Measurements from ENCODE around the gene GNAS.
A peak's percentile ranks its signal among the peaks of the same experiment; 100 is the strongest.

GNAS gene

GRCh38 chr20:58900397-58900796 lies 47.9 kb downstream of the GNAS start:
- peak in 1 of 2 donors; percentile 5 for DNase-seq

GRCh38 chr20:58901488-58902402 lies 49.2 kb downstream of the GNAS start:
- peak in 1 of 2 donors; percentile 15 for DNase-seq

DNA sequence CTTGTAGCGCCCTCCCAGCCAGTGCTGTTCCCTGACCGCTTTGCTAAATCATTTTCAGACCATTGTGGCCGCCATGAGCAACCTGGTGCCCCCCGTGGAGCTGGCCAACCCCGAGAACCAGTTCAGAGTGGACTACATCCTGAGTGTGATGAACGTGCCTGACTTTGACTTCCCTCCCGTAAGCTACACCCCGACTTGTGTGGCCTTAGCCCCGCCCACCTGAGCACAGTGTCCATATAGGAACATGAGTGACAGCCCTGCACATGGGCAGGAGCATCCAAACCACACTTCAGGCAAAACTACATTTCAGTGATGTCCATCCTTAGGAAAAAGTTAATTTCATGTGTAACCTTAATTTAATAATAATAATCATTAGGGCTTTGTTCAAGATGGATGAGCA lies 51.1 kb downstream of the GNAS start:
- DNase-seq, result peak in 1 of 2 donors; percentile 14

DNA sequence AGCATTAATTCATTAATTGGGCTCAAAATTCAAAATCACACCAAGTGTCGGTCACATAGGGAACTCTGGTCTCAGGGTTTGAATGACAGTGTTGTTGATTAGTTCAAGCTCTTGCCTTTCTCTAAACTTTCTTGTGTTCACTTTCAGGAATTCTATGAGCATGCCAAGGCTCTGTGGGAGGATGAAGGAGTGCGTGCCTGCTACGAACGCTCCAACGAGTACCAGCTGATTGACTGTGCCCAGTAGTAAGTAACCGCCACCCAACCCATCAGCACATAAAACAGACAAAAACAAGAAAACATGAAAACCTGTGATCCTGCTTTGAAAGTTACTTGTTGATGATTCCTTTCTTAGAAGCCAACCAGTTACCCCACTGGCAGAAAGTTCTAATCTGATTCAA lies 52.7 kb downstream of the GNAS start:
- DNase-seq, result no peak

DNA sequence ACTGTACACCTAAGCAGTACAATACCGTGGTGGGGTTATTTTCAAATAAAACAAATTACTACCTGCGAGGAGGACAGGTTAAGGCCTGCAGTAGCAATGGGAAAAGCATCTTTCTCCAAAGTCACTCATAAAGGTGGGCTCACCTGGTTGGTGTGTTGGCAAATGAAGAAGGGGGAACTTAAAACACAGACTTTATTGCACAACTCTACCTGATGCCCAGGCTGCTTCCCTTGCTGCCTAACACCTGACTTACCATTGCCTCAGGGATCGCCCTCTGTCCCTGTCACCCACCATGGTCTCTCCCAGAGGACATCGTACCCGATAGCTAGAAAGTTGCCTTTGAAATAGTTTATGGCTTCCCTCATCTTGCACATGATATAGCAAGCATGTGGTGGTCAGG lies 53.6 kb downstream of the GNAS start:
- peak in 1 of 2 donors; percentile 6 for DNase-seq

DNA sequence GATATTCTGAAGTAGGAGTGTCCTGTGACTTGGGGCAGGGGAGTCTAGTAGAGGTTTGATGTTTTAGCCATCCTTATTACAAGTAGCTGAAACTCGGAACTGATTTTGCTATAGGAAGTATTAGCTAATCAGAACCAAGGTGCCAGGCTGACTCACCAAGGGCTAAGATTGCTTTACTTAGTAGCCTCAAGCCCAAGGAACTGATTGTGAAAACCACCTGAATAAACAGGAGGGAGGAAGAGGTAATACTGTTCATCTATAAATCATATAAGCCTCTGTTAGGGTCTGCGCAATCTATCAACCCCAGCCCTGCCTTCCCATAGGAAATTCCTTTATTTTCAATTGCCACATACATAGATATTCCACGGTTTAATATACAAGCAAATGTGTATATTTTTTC lies 54.4 kb downstream of the GNAS start:
- peak in 1 of 2 donors; percentile 33 for DNase-seq

DNA sequence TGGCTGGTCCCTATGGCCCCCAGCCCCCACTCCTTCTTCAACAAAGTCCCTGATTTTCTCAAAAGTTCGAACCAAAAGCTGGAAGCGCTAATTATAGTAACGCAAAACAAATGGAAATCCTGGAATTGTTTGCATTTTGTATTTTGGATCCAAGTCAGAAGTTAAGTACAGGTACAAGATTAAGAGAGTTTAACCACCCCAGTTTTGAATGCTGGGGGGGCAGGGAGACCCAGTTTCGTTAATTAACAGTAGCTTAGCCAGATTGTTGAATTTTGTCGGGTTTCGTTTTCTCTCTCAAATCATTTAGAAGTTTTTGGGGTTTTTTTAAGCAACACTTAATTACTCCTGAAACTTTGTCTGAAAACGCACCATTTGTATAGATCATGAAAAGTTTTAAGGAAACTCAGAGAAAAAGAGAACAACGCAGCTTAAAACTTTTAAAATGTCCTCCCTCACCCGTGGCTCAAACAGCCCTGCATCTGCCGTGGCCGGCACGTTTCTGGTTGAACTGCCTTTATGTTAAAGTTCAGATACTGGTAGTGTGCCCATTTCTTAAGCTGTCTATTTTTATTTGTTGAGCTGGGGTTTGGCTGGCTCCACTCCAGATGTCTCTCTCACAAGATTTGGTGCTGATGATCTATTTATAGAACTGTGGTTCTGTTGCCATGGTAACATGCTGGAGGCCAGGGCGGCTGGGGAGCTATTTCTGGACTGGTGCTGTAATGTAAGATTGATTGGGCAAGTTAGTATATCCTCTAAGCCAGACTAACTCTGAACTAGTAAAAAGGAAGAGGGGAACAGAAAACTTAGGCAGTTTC lies 55.0 kb downstream of the GNAS start:
- DNase-seq, result peak; percentile 88 to 89

DNA sequence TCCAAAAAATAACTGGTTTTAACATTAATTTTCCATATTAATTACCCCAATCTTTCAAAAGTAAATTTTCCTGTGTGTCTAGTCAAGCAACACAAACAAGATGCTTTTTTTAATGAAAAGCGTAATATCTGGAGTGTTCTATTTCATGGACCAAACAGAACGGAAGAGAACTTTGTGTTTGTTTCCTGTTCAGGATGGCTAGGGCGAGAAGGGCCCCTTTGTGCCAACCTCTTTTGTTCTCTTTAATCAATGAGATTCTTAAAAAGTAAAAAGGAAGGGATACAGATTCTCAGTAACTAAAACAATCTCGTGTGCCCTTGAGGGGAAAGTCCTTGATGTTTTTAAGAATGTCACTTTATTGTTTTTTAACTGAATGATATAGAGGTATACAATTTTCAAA lies 55.7 kb downstream of the GNAS start:
- DNase-seq, result peak in 1 of 2 donors; percentile 14

- no peak for DNase-seq
Observed at GRCh38 chr20:58908941-58909340, 56.4 kb downstream of the GNAS start.

DNA sequence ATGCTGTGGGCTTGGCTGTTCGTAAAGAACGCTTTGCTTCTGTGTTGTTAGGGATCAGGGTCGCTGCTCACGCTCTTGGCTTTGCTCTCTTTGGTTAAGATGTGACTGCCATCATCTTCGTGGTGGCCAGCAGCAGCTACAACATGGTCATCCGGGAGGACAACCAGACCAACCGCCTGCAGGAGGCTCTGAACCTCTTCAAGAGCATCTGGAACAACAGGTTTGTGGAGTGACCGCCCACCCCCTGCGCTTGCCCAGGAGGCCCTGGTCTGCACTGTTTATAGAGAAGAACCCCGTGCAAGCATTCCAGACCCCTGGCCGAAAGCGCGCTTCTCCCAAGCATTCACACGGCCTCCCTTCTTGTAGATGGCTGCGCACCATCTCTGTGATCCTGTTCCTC lies 57.1 kb downstream of the GNAS start:
- DNase-seq, result no peak

- DNase-seq, result peak in 1 of 2 donors; percentile 7
Observed at GRCh38 chr20:58910473-58910872, 58.0 kb downstream of the GNAS start.

GRCh38 chr20:58911309-58911708 lies 58.8 kb downstream of the GNAS start:
- peak in 1 of 2 donors; percentile 10 for DNase-seq

GRCh38 chr20:58911970-58912369 lies 59.5 kb downstream of the GNAS start:
- peak in 1 of 2 donors; percentile 28 for DNase-seq

- peak in 1 of 2 donors; percentile 10 for DNase-seq
Observed at GRCh38 chr20:58913079-58913478, 60.6 kb downstream of the GNAS start.

GRCh38 chr20:58918621-58919020 lies 66.1 kb downstream of the GNAS start:
- no peak for DNase-seq

- no peak for DNase-seq
Observed at GRCh38 chr20:58921564-58921963, 69.0 kb downstream of the GNAS start.

DNA sequence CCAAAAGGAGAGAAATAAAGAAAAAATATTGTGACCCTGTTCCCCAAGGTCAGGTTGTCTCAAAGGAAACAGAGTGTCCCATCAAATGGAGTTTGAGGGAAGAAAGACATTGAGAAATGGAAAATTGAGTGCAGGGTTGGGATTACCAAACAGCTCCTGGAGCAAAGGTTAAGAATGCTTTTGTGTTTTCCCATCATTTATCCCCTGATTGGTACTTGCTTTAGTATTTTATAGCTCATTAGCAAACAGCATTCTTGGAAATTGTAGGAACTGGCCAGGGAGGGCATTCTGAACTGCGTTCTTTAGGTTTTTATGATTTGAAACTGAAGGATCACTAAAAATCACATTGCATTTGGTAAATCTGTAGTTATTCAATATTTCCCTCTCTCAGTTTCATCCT lies 69.5 kb downstream of the GNAS start:
- DNase-seq, result no peak

DNA sequence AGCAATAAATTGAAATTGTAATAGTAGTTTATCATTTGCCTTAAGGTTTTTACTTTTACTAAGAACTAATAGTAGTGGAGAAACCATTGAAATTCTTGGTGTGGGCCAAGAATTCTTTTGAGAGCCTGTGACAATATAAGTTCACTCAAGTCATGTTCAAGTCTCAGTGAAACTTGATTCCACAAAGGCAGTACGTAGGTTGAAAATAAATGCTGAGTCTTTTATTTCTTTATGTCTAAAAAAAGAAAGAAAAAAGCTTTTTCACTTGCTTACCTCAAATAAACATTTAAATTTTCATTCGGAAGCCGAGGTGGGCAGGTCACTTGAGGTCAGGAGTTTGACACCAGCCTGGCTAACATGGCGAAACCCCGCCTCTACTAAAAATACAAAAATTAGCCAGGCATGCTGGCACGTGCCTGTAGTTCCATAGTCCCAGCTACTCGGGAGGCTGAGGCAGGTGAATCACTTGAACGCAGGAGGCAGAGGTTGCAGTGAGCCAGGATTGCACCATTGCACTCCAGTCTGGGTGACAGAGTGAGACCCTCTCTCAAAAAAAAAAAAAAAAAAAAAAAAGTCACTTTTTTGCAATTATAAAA lies 70.7 kb downstream of the GNAS start:
- DNase-seq, result no peak

- no peak for DNase-seq
Observed at GRCh38 chr20:58926802-58927489, 74.4 kb downstream of the GNAS start.

DNA sequence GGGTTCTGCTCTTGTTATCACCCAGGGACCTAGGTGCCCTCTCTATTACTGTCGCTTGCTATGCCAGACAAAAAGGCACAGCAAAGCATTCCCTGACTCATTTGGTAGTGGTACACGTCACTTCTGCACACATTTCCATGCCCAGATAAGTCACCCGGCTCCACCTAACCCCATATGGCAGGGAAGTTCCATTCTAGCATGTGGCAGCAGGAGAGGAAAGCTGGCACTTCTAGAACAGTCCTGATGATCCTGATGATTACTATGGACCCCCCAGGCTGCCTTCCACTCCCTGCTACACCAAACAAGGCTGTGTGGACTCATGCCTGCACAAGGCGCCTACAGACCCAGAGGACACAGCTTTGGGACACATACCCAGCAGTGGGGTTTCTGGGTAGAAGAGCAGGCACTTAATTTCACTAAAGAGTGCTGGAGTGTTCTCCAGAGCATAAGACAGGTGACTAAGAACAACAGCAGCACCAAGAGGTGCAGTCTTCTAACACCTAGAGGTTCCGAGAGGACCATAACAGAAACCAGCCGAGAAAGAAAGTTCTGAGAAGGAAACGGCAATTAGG lies 75.1 kb downstream of the GNAS start:
- DNase-seq, result no peak

- no peak for DNase-seq
Observed at GRCh38 chr20:58930496-58930895, 78.0 kb downstream of the GNAS start.

GRCh38 chr20:58932170-58932569 lies 79.7 kb downstream of the GNAS start:
- DNase-seq, result no peak

All from CD4-positive, alpha-beta T cell treated with Interleukin-1 beta for 1 hour (primary cell).